ENCODE results near the gene LHX2.

The LHX2 gene

DNA sequence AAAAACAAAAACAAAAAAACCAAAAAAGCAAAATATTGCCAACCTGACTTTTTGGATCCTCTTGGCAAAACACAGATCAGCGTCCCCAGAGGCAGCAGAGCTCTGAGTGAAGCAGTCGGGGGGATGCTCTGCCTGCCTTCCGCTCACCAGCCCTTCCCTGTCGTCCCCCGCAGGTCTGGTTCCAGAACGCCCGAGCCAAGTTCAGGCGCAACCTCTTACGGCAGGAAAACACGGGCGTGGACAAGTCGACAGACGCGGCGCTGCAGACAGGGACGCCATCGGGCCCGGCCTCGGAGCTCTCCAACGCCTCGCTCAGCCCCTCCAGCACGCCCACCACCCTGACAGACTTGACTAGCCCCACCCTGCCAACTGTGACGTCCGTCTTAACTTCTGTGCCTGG lies 20.7 kb downstream of the LHX2 start:
- DNase-seq (ENCODE audit: low read depth) = no peak

DNA sequence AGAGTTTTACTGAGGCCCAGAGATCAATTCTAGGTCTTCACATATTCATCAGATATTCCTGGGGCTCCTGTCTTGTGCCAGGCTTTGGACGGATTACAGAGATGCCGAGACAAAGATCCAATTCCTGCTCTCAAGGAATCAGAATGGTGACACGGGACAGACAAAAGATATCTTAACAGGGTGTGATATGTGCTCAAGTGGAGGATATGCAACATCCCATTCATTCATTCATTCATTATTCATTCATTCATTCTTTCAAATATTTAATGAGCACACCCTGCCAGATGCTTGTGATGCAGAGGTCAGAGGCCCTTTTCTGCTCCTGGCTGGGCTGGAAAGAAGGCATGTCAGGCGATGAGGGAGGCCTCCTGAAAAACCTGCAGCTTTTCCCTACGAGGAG lies 21.8 kb downstream of the LHX2 start:
- DNase-seq (ENCODE audit: low read depth) = no peak

DNA sequence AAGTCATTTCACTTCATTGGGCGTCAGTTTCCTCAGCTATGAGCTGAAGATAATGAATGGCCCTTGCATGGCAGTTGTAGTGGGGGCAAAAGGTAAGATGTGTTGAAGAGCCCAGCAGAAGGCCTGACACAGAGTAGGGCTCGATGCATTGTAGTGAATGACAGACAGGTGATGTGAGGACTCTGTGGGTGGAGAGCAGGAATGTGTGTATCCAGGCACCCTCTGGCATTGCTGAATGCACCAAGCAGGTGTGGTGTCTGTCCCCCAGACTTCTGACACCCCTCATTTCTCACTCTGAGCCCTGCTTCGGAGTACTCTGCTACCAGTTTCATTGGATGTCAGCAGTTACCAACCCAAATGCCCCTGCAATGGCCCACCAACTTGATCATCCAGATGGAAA lies 22.4 kb downstream of the LHX2 start:
- no peak for DNase-seq (ENCODE audit: low read depth)

DNA sequence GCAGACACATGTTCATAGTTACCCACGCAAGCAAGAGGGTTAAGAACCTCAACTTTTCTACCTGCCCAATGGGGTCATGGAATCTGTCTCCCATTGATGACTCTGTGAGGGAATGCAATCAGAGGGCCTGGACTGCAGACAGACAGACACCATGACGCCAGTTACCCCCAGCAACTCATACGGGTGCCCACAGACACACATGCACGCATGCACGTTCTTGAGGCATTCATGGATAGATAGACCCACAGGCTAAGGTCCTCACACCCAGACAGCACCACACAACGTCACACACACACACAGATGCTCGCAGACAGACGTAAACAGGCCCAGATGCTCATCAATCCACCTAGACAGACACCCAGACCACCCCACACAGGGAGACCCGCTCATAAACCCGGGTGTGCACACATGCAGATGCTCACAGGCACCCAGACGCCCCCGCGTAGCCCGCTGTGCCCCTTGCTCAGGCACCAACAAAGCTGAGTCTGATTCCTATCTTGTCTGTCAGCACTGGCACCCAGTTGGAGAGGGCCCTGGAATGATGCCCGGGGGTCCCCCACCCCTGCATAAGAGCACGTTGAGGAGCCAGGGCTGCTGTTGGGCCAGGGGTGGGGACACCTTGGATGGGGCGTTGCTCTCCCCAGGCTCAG lies 23.6 kb downstream of the LHX2 start:
- DNase-seq (ENCODE audit: low read depth) = no peak

DNA sequence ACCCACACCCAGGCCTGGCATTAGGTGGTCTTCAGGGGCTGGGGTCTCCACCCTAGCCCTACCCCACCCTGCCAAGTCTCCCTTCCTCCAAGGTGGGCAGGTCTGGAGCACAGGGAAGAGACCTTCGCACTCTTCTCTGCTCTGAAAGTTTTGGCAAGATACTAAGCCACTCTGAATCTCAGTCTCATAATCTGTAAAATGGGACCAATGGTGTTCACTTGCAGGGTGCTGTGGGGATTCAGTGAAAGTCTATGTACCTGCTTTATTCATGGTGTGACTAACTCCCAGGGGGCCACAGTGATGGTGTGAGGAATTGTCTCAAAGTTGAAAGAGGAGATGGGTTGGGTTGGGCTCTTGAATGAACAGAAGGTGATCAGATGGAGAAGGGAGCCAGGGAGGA lies 25.0 kb downstream of the LHX2 start:
- DNase-seq (ENCODE audit: low read depth) = no peak

DNA sequence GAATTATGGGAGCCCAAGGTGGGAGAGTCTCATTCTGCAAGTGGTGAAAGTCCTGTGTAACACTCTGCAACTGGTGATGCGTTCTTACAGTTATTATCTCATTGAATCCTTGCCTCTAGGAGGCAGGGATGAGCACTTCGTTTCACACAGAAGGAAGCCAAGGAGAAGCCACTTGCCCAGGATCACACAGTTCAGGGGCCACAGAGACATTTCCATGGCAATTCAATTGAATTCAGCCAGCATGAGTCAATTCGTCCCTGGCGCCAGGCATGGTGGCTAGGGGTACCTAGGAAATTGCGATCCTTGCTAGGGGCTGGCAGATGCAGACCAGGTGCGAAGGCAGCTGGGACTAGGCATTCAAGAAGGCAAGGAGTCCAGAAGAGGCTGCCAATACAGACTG lies 26.2 kb downstream of the LHX2 start:
- no peak for DNase-seq (ENCODE audit: low read depth)

DNA sequence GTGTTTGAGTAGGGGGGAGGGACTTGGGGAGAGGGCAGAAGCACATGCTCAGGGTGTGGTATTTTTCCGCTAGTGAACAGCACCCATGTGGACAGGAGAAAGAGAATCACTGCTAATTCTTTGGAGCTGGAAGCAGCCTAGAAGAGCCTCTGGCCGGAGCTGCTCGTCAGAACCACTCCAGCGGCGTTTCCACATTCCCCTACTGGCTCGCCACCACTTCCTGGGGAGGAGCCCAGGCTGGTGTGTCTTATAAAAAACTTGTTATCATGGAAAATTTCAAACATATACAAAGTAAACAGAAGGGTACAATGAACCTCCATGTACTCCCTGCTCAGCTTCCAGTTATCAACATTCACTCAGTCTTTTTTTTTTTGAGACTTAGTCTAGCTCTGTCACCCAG lies 26.7 kb downstream of the LHX2 start:
- no peak for DNase-seq (ENCODE audit: low read depth)

DNA sequence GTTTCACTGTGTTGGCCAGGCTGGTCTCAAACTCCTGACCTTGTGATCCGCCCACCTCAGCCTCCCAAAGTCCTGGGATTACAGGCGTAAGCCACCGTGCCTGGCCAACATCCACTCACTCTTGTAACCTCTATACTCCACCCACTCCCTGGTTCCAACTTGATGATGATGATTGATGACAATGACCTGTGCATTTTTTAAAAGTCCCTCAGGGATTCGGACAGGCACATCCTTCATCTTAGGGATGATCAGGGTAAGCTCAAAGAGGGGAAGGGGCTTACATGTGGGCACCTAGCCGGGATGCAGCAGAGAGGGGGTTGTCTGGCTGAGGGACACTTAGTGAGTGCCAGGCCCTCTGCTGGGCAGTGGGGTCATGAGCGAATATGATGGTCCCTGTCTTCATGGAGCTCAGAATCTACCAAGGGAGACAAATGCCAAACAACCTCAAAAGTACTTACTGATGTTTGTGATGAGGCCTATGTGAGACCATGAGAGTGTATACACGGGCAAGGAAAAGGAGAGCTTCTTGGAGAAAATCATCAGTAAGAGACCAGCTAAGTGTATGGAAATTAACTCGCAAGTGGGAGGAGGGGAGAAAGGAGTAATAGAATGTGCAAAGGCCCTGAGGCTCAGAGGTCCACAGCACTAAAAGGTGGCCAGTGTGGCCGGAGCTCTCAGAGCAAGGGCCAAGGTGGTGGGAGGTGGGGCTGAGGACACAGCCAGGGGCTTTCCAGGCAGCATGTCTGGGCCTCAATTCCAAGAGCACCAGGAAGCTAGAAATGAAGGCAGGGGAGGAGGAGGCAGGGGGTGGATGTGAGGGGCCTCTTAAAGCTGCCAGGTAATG lies 27.4 kb downstream of the LHX2 start:
- DNase-seq (ENCODE audit: low read depth) = no peak

DNA sequence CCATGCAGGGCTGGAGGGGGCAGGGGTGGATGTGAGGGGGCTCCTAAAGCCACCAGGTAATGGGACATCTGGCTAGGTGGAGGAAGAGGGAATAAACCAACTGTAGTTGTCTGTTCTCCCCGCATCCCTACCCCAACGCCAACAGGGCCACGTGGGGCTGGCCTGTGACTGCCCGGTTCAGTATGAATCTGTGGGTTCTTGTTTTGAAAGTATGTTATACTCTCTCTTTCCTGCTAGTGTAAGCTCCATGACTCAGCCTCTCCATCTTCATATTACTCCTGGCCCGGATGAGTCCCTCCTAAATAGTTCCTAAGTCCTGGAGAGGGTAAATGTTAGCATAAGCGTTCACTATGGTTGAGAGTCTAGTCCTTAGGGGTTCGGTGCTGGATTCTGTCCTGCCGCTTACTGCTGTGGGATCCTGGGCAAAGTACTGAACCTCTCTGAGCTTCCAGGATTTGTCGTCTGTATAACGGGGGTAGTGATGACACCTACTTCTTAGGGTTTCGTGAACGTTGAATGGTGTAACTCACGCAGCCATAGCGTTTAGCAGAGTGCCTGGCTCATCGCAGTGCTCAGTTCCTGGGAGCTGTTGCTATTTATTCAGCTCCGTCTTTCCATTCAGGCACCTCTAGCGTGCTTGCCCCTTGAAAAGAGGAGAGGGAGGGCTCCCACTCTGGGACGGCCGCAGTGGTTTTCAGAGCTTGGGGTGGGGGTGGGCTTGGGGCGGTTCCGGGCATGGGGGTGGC lies 28.8 kb downstream of the LHX2 start:
- DNase-seq (ENCODE audit: low read depth) = peak; percentile 78

DNA sequence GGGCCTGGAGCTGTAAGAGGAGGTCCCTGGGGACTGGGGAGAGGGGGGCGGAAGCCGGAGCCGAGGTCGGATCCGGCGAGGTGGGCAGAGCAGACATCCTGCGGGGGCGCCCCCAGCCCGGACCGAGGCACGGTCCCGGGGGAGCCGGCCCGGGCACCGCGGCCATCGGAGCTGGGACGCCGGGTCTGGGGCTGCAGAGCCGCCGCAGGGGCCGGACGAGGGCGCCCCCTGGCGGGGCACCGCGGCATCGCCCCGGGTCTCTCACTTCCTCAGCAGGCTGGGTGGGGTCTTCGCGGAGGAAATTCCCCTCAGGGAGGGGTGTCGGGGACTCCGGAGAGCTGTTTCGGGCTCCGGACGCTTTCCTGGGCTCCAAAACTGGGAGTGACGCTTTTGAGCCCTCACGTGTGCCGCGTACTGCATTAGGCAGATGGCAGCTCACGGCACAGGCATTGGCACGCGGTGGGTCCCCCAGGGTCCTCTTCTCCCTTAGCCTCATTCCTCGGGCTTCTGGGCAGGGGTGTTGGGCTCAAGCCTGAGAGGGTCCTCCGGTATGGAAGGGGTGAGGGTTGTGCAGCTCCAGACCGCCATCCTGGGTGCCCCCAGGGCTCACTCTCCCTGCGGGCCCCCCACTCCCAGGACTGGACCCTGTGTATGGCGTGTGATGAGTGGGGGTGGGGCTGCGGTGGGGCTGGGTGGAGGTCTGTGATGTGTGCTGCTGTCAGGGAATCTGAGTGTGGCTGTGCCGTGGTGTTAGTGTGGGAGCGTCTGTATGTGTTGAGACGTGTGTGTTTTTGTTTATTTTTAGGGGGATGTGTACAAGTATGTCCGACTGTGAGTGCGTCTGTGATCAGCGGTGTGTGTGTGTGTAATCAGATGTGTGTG lies 29.6 kb downstream of the LHX2 start:
- no peak for DNase-seq (ENCODE audit: low read depth)

DNA sequence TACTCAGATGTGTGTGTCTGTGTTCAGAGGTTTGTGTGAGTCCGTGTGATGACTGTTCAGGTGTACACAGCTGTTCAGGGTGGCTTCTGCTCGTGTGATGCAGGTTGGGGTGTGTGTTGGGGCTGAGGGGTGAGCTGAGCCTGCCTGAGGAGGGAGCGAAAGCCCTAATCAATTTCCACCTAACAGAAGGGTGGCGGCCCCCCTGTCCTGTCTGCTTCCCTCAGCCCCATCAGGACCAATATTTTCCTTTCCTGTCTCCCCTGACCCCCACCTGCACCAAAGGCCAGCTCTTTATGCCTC lies 30.2 kb downstream of the LHX2 start:
- DNase-seq (ENCODE audit: low read depth) = no peak

DNA sequence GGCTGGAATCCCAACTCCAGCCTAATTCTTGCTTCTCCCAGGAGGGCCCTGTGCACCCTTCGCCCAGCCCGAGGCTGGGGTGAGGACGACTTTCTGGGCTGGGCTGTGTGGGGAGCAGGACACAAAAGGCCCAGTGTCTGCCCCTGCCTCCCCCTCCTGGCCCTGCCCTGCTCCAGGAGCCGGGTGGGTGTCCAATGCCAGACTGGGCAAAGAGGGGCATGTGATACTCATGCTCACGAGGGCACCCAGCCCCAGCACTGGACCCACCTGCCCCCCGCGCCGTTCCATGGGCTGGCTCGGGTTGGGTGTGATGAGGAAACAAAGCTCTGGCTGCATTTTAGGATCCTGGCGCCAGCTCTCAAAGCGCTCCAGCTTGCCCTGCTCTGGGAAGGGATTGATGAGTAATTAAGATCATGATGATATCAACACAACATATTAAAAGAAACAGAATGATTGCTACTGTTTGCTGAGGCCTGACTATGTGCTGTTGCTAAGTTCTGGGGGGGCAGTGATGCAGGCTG lies 30.7 kb downstream of the LHX2 start:
- no peak for DNase-seq (ENCODE audit: low read depth)

DNA sequence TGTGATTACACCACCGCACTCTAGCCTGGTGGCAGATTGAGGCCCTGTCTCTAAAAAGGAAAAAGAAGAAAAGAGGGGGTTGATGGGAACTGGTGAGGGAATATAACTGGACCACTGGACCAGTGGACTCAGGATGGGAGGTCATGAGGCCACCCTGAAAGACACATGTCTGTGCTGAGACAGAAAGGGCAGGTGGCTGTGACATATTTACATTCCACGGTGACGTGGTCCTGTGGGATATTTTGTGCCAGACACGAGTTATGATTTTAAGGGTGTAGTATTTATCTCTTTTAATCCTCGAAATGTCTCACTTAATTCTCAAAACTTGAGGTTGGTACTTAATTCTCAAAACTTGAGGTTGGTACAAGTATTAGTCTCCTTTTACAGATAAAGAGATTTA lies 32.9 kb downstream of the LHX2 start:
- DNase-seq (ENCODE audit: low read depth) = no peak

DNA sequence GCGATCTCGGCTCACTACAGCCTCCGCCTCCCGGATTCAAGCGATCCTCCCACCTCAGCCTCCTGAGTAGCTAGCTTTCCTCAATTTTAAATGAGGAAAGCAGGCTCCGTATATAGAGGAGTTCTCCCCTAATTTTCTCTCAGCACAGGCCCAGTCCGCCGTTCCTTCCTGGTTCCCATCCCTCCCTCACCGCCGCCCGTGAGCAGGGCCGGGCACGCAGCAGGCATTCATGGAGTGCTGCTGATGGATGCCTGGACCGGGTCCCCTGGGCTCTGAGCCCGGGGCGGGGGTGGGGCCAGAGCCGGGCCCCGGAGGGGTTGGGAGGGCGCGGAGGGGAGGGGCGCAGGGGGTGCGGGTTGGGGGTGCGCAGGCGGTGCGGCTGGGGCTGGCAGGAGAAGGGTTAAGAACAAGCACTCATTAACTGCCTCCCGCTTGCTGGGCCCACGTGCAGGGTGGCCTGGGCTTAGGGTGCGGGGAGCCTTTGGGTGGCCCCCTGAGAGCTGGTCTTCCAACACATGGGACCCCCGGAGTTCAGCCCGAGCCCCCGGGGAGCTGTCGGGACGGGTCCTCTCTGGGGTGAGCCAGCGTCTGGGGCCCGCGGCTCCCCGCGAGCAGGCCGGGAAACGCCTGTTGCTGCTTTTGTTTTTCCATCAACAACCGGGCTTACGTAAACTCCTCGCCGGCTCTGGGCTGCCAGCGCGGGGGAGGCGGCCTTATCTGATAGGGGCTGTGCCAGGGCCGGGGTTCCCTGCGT lies 33.7 kb downstream of the LHX2 start:
- peak; percentile 73 for DNase-seq (ENCODE audit: low read depth)

DNA sequence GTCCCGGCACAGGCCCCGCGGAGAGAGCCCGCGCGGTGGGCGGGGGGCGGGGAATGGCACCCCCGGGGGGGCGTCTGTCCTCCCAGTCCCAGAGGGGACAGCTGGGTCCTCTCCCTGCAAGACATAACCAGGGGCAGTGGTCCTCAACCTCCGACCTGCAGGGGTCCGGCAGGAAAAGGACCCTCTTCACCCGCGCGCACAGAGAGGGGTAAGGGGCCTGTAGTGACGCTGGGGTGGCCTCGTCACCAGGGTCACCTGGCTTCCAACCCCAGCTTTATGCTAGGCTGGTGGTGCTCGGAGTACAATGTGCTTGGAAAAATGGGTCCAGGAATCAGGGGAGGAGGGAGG lies 34.2 kb downstream of the LHX2 start:
- DNase-seq (ENCODE audit: low read depth) = no peak

DNA sequence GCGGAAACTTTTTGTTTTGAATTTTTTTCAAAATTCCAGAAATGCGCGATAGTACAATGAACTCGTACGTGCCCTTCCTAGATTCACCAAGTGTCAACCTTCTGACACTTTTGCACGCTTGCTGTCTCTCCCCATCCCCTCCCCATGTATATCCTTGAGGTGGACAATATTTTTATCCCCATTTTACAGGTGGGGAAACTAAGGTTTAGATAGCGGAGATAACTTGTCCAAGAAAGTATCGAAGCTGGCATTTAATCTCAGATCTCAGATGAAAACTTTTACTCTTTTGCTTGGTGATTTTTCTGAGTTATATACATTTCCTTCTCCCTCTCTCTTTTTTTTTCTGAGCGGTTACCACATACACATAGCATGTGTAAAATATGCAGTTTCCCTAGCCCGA lies 34.6 kb downstream of the LHX2 start:
- DNase-seq (ENCODE audit: low read depth) = no peak

DNA sequence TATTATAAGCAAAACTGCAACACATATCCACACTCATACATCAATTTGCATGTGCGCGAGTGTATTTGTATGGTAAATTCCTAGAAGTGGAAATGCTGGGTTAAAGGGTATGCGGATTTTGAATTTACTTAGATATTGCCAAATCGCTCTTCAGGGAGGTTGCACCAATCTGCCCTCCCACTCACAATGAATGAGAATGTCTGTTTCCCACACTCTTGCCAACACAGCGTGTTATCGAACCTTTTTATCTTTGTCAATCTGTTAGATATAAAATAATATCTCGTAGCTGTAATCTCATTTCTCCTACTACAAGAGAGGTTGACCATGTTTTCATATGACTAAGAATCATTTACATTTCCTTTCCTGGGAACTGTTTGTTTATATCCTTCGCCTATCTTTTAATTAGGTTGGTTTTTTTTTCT lies 35.7 kb downstream of the LHX2 start:
- DNase-seq (ENCODE audit: low read depth) = no peak

DNA sequence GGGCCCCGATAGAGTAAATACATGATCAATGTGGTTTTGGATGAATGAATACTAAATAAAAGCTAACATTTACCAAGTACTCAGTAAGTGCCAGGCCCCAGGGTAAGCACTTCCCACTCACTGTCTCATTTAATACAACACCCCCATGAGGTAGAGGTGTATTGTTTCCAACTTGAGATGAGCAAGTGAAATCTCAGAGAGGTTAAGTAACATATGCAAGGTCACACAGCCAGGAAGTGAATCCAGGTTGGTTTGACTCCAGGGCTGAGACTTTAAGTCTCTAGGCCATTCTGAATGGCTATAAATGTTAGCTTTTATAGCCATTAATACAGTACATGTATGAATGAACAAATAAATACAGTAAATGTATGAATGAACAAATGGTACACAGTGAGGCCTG lies 39.4 kb downstream of the LHX2 start:
- no peak for DNase-seq (ENCODE audit: low read depth)

DNA sequence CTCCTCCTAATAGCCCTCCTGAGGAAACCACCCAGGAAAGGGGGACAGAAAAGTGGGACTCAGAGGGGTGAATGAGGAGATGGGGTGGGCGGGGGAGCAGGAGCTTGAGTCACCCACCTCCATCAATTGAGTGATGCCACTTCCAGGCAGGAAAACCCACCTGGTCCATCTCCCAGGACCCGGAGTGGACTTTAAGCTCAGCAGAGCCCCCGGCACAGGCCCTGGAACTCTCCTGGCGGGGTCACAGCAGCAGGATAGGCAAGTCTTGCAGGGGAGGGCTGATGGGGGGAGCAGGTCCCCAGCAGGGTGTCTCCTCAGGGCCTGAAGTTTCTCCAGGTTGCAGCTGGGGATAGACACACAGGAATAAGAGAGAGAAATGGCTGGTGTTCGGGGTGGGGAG lies 40.8 kb downstream of the LHX2 start:
- DNase-seq (ENCODE audit: low read depth) = no peak

DNA sequence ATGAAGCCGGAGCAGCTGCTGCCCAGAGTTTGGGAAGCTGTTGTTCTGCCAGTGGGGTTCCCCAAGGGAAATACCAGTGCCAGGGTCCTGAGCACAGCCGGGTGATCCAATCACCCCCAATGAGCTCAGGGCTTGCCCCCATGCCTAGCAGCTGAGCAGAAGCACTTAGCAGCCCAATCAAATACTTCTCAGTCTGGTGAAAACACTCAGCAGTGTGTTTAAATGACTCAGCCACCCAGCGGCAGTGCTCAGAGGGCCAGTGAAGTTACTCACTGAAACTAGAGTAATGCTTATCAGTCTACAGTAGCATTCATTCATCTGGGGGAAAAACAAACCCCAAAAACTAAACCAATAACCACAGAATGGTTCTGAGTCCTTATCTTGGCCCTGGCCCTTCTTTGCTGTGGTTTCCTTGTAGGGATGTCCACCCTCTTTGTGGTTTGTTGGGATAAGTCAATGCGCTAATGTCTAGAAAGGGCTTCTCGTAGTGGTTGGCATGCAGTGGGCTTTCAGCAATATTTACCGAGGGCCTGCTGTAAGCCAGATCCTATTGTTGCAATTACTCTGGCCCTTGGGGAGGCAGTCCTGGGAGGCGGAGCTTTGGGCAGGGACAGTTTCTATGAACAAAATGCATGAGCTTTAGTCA lies 43.1 kb downstream of the LHX2 start:
- DNase-seq (ENCODE audit: low read depth) = peak; percentile 93

All from iris pigment epithelial cell (primary cell).